GM21619 (cell line): Measurements from ENCODE around the gene GPRIN3.
"Not testable (repeated sequence)": the region's sequence is repeated elsewhere in the genome, so short reads cannot be mapped to it uniquely, and the experiment has no call there.

Source experiments
- ATAC-seq: cut with Tn5 transposase; IDR thresholded peaks from one replicate; pipeline ENCODE4 v1.9.1; 2021; ENCODE audit not compliant: unreplicated experiment

GPRIN3 gene

GRCh38 chr4:89258506-89258905 lies 49.1 kb downstream of the GPRIN3 start:
- ATAC-seq = no peak

- no peak for ATAC-seq
These were observed 50.2 kb downstream of the GPRIN3 start for GRCh38 chr4:89257376-89257775.

- ATAC-seq = no peak
These were observed 51.3 kb downstream of the GPRIN3 start for GRCh38 chr4:89256203-89256800.

- ATAC-seq = peak; percentile 60
These were observed 52.8 kb downstream of the GPRIN3 start for GRCh38 chr4:89254847-89255246.

- not testable (repeated sequence) for ATAC-seq
These were observed 53.3 kb downstream of the GPRIN3 start for GRCh38 chr4:89254347-89254746.

GRCh38 chr4:89253935-89254334 lies 53.7 kb downstream of the GPRIN3 start:
- no peak for ATAC-seq

- no peak for ATAC-seq
These were observed 54.3 kb downstream of the GPRIN3 start for GRCh38 chr4:89253311-89253710.

GRCh38 chr4:89251396-89251795 lies 56.2 kb downstream of the GPRIN3 start:
- ATAC-seq = no peak

- ATAC-seq = no peak
These were observed 57.8 kb downstream of the GPRIN3 start for GRCh38 chr4:89249716-89250361.

- ATAC-seq = no peak
These were observed 58.3 kb downstream of the GPRIN3 start for GRCh38 chr4:89249313-89249712.

- no peak for ATAC-seq
These were observed 58.7 kb downstream of the GPRIN3 start for GRCh38 chr4:89248879-89249281.

GRCh38 chr4:89247951-89248350 lies 59.6 kb downstream of the GPRIN3 start:
- ATAC-seq = no peak

- no peak for ATAC-seq
These were observed 62.1 kb downstream of the GPRIN3 start for GRCh38 chr4:89245459-89245858.

- ATAC-seq = no peak
These were observed 63.8 kb downstream of the GPRIN3 start for GRCh38 chr4:89243733-89244252.

- no peak for ATAC-seq
These were observed 64.5 kb downstream of the GPRIN3 start for GRCh38 chr4:89242864-89243732.

GRCh38 chr4:89242216-89242615 lies 65.4 kb downstream of the GPRIN3 start:
- no peak for ATAC-seq

- ATAC-seq = no peak
These were observed 77.3 kb downstream of the GPRIN3 start for GRCh38 chr4:89230271-89230670.

GRCh38 chr4:89226665-89227574 lies 80.7 kb downstream of the GPRIN3 start:
- peak; percentile 93 for ATAC-seq

- peak; percentile 44 for ATAC-seq
These were observed 85.4 kb downstream of the GPRIN3 start for GRCh38 chr4:89222170-89222569.

GRCh38 chr4:89221167-89221867 lies 86.3 kb downstream of the GPRIN3 start:
- ATAC-seq = no peak
